ENCODE results near the gene CCNDBP1.
"Not testable (repeated sequence)": the region's sequence is repeated elsewhere in the genome, so short reads cannot be mapped to it uniquely, and the experiment has no call there.

CCNDBP1 gene

DNA sequence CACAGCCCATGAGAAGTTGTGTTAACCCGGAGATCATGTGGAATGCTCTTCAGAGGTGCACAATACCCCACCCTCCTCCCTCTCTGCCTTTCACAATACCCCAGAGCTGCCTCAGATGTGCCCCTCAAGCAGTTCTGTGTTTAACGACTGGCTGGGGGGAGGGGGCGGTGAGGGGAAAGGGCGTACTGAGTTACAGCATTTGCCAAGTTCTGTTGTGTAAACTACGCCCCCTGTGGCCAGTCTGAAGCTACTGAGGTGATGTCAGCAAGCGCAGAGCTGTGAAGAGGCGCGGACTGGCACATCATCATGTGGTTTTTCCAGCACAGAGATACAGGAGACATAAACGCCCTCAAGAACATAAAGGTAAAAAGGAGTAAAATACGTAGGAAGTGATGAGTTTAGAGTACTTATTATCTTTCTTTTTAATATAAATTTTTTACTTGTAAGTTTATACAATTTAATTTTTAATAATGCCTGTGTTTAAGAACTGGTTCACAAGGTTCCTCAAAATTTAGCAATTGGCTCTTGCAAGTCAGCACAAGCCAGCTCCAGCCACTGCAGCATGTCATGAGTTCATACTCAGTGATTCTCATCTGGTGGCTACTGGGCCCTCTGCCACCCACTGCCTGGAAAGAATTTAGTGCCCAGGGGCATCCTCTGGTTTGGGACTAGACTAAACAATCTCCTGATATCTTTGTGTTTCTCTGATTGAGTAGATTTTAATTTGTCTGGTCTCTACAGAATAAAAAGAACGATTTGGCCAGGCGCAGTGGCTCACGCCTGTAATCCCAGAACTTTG, 33.9 kb downstream of the CCNDBP1 start:
- DNase-seq = no peak

DNA sequence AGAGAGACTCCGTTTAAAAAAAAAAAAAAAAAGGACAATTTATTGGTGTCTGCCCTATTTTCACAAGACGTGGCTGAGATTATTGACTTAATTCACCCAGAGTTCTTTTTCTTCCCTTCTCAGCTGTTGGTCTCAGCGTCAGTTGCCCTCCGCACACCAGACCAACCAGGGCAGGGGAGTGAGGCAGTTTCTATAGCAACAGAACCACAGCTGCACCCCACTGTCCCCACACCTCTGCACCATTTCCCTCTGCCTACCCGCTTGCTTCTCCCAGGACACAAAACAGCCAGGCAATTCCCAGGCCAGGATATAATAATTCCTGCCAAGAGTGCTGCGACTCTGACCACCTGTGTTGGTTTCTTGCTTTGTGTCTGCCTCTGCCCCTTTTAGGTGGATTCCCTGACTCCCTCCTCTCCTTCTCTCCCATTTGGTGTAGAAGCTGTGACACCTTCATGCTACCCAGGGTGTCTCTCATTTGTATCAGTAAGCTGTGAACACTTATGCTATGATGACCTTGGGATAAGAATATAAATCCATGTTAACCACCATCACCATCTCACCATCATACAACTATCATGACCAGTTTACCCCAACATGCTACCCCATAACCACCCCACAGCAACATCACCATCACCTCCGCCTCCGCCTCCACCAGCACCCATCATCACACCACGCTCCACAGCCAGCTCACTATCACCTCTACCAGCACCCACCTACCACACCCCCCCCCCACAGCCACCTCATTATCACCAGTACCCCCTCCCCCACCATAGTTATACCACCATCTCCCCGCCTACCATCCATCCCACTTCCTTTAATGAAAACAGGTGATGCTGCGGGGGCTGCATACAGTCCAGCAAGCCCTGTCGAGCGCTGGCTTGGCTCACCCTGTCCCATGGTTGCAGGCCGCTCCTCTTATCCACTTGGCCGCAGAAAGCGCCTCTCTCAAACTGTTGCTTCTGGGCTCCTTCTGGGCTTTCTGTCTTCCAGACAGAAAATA, 35.0 kb downstream of the CCNDBP1 start:
- DNase-seq = no peak

DNA sequence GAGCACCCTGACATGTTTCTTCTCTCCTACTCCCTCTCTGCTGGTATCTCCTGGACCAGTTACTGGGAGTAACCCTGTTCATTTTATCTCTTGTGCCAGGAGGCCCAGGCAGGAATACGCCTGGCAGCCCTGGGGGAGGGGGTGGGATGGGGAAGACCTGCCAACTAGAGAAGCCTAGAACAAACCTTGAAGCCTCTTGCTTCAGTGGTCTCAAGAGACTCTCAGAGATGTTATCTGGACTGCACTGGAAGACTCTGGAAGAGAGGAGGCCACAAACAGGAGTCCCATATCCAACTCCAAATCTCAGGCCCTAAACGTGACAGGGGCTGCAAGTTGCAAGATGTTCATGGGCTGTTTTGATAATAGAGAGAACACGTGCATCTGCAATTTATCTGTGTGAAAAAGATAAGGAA, 35.8 kb downstream of the CCNDBP1 start, which contains the start of gene EPB42:
Gene EPB42, minus strand, starts transcription at position 28 of the 413 bp plus-strand sequence. CDS start 193 bp downstream, outside the sequence.
- DNase-seq = no peak

DNA sequence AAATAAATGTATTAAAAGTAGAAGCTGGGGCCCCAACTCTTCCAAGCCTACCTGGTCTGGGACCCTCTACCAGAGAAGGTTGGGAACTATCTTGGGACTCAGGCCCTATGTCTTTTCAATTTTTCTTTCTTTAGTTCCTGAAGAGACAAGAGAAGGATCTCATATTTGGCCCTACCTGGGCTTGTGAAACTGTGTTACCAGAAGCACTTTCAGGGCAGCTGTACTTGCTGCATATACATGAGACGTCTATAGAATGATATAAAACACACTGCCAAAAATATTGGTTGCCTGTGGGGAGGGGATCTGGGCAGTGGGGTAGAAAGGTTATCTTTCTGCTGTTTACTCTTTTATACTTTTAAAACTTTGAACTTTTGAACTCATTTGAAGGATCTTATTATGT, 36.2 kb downstream of the CCNDBP1 start:
- DNase-seq = no peak

DNA sequence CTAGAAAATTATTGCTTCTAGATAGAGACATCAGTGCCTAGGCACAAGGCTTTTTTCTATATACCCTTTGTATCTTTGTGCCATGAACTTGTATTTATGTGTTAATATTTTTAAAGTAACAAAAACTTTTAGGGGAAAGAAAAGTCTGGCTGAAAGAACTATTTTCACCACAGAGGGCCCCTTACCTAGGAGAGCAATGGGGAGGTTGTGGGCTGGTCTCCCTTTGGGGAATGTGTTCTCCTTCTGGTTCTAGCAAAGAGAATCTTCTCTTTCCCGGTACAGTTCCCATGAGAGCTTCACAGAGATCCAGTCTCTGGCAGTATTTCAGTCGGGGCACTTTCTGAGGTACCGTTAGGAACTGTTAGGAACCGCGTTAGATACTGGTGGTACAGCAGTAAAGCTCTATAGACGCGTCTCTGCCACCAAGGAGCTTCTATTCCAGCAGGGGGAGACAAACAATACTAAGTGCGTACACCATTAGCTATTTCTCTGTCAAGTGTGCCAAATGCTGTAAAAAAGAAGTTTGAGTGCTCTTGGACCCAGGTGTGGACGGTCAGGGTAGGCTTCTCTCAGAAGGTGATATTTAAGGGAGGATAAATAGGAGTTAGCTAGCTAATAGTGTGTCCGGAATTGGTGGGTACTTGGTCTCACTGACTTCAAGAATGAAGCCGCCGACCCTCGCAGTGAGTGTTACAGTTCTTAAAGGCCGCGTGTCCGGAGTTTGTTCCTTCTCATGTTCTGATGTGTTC, 40.2 kb downstream of the CCNDBP1 start:
- DNase-seq = no peak

DNA sequence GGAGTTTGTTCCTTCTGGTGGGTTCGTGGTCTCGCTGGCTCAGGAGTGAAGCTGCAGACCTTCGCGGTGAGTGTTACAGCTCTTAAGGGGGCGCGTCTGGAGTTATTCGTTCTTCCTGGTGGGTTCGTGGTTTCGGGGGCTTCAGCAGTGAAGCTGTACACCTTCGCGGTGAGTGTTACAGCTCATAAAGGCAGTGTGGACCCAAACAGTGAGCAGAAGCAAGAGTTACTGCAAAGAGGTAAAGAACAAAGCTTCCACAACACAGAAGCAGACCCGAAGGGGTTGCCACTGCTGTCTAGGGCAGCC, 40.7 kb downstream of the CCNDBP1 start:
- not testable (repeated sequence) for DNase-seq

DNA sequence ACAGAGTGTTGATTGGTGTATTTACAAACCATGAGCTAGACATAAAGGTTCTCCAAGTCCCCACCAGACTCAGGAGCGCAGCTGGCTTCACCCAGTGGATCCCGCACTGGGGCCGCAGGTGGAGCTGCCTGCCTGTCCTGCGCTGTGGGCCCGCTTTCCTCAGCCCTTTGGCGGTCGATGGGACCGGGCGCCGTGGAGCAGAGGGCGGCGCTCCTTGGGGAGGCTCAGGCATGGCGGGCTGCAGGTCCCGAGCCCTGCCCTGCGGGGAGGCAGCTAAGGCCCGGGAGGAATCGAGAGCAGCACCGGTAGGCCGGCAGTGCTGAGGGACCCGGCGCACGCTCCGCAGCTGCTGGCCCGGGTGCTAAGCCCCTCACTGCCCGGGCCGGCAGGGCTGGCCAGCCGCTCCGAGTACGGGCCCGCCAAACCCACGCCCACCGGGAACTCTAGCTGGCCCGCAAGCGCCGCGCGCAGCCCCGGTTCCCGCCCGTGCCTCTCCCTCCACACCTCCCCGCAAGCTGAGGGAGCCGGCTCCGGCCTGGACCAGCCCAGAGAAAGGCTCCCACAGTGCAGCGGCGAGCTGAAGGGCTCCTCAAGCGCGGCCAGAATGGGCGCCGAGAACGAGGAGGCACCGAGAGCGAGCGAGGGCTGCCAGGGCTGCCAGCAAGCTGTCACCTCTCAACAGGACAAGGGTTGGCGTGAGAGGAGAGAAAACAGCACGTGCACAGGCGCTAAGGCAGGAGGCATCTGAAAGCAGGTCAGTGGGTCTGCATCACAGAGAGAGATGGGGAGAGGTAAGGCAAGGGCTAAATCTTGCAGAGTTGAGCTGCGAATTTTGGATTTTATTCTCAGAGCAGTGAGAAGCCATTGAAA, 41.5 kb downstream of the CCNDBP1 start:
- no peak for DNase-seq

DNA sequence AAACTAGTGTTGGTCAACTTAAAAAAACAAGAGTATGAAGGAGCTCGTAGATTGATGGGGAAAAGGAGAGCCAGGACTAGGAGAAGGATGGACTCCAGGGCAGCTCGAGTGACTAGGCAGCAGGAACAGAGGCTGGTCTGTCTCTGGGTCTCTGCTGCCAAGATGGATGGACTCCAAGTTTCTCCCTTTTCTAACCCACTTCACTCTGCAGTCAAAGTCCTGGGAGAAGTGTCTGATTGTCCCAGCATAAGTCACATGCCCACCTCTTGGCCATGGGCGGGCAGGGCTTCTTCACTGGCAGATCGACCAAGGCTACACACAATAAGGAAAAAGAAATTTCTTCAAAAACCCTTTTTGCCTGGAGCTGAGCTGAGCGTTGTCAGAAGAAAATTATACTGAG, 44.8 kb downstream of the CCNDBP1 start:
- no peak for DNase-seq

DNA sequence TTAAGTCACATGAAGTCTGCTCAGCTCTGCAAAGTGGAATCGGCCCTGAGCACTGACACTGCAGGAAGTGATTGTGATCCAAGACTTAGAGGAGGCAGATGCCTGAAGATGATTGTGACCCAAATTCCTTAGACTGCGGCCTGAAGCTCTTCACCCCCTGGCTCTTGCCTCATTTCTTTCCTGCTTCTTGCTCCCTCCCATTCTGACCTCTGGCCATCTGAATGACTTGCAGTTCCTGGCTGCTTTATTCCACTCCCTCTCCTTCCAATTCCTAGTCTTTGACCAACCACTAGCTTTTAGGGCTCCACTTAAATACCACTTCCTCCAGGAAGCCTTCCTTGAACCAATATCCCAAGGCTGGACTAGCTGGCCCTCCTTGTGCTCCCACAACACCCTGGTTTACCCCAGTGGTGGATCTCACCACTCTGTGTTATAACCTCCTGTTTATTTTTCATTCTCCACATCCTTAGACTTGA, 45.5 kb downstream of the CCNDBP1 start:
- no peak for DNase-seq

DNA sequence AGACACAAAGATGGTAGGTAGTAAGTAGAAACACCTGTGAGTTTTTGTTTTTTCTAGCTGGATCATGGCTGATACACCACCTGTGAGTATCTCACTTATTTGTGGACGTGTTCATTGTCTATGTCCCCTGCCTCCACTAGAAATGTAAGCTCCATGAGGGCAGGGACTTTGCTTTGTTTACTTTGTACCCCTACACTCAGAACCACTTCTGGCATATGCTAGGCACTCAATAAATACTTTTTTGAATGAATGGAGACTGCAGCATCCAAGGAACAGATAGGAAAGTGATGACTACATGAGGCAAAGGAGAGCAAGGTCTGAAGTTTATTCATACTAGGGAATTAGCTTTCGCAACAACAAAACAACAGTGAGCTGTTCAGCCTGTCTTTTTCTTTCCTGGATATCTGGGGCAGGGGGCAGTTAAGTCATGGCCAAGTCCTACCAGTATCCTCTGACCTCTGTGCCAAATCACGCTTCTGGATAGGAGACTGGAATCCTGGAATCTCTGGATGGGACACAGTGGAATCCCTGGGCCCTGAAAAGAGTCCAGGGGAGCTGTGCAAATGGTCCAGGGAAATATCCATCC, 47.2 kb downstream of the CCNDBP1 start:
- DNase-seq = no peak

DNA sequence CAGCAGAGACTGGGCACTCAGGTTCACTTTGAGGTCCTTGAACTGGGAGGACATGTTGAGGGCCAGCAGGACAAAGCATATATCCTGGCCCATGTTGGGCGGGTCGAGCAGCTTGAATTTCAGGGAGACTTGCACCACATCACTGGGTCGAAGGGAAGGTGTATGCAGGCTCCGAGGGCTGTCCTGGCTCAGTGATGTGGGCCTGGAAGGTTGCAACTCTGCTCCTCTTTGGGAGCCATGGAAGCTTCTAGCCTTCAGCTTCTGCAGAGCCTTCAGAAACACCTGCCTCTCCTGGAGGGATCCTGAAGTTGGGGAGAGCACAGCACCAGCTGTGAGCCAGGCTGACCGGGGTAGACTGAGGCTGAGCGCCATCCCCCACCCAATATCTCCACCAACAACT, 50.3 kb downstream of the CCNDBP1 start:
- no peak for DNase-seq

DNA sequence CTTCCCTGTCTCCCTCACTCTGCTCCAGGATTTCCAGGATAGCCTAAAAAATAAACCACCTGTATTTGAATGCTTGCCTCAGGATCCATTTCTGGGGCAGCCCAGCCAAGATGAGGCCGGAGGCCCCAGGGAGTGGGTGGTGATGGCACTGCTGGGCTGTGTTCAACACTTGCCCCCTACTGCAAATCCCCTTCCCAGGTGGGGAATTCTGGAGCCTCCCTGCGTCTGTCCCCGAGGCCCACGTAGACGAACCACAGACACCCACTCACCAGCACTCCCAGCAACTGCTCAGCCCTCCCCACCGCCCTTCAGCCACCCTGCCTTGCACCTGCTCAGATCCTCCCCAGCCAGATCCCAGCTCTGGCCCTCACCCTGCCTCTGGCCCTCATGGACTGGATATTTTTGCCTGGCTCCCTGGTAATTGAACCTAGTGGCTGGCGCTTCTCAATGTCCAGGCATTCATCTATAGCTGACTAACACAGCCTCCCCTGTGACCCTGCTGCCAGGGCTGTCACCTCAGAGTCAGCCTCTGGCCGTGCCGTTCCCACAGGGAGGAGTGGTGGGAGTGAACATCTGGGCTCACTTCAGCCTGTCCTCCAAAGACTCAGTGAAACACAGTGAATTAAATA, 52.8 kb downstream of the CCNDBP1 start:
- no peak for DNase-seq

DNA sequence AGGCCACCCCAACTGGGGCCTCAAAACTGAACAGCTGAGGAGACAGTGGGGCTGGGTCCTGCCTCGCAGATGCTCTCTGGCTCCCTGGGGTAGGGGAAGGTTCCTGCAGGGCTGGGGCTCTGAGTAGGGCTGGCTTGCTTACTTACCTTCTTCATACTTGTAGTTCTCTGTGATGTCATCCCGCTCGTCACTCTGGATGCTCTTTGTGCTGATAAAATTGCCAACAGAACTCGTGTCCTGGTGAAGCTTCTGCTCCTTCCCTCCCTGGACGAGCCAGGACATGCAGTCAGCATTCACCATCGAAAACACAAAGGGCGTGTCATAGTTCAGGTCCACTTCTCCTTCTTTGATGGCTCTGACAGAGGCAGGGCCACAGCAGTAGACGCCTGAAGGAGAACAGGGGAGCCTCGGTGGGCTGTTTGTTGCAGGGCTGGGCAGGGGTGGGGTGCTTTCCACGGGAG, 53.5 kb downstream of the CCNDBP1 start:
- DNase-seq = no peak

DNA sequence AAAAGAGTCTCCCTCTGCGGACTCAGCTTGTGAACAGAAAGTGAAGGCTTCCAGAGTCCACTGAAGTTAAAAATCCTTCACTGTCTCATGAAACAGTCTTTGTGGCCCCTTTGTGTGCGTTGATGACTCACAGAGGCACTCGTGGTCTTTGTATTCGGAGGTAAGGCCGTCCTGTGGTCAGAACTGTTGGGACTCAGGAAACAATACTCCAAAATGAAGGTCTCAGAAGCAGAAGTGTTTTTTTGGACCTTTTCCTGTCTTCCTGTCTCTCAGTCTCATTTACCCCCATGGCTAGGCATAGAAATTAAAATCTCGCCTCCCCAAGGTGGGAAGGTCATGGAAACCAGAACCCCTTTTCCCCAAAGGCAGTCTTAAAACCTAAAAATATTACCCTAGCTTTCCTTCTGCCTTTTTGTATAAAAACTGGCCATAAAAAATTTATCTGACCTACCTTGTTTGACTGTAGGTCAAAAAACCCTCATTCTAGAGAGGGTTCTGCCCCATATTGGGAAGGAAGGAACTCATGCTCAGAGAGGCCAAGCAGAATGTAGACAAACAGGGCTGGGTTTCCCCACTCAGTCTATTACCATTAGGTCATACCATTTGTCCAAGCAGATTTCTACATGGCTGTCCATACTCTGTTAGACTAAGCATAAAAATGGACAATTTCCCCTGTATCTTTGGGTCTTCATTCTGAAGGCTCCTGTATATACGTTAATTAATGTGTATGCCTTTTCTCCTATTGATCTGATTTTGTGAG, 54.7 kb downstream of the CCNDBP1 start:
- DNase-seq = no peak

DNA sequence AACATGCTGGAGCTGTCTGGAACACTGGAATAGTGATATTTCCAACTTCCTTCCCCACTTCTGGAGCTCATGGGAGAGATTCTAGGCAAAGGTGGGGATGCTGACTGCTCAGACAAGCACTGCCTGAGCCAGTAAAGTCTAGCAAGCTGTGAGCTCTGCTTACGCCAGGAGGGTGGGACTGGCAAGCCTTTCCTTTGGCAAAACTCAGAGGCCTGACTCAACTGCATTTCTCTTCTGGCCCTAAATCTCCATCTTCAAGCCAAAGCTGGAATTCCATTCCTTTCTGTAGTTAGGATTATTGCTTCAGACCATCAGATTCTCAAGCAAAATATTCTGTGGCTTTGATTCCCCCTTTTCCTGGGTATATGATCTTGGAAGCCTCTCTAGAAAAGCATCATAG, 55.9 kb downstream of the CCNDBP1 start:
- DNase-seq = no peak

DNA sequence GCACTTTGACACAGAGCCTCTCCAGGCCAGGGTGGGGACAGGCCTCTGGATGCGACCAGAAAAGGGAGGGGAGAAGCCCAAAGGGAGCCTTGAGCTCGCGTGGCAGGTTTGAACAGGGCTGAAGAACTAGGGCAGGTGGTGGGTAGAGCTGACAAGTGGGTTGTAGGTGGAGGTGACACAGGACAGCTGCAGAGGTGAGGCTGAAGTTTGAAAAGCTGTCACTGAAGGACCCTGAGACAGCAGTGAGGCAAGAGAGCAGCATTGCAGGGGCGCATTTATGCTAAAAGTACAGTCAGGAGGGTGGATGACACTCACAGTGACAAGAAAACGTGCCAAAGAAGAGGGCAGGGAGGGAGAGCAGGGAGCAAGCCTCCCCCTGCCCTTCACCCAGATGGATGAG, 57.4 kb downstream of the CCNDBP1 start:
- DNase-seq = no peak

DNA sequence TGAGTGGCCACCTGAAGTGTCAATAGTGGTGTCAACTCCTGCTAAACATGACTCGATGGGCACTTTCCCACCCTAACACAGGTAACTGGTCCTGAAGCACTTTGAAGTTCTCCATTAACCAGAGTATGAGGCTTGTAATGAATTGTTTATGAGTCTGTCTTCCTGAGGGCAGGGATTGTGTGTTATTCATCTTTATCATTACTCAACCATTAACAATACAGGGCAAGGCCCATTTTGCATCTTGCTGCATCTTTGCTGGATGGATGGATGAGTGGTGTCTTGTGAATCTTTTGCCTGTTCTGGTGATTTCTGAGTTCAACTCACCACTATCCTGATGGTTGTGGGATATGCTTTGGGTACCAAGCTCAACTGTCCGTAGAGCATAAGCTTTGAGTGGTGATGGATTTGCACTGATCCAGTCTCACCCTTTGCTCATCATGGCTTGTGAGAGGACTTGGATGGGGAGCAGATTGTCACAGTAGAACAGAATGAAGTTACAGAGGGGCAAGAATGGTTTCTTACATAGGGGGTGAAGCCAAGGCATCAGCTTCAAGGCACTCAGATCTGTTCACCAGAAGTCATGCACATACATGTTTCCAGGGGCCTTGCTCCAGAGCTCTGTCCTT, 57.9 kb downstream of the CCNDBP1 start:
- no peak for DNase-seq

DNA sequence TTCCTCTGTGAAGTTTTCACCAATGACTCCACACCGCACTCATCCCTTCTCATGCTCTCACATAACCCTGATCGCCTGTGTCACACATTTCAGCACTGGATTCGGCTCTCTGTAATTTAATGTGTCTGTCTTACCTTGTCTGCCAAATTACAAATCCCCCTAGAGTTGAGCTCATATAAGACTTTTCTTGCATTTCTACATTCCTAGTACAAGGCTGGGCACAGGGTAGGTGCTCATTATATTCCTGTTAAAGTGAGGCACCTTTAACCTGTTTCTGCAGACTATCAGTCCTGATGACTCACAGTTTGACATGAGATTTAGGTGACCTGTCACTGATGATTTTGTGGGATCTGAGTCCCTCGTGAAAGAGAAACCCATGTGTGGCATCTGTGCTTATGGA, 58.9 kb downstream of the CCNDBP1 start:
- DNase-seq = no peak

DNA sequence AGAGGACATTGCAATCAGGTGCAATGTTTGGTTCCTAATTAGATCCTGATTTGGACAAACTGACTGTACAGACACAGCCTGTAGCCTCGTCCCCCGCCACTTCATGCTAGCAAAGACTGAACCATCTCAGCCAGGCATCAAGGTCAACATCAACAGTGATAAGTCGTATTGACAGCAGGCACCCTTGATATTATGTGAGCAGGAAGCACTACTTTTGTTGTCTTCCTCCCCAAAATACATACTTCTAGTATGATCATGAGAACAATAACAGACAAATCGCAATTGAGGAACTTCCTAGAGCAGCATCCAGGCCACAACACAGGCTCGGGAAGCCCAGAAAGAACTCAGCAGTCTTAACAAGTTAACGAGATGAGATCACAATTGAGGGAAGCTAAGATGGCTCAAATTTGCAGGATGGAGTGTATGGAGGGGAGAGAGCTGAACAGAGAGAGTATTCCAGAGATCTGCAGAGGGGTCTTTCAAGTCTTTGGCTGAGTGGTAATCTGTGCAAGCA, 61.1 kb downstream of the CCNDBP1 start:
- DNase-seq = no peak

Data from NCI-H2029 treated with DMSO at 0.1 percent for 48 hours (cell line).